Activated T-helper 17 cell treated with anti-CD3 and anti-CD28 coated beads, Interleukin-2, amount 50 U/mL, for 72 hours (primary cell): ENCODE measurements around the gene MRPL10. TPM values are rescaled to one million over a fixed set of nuclear protein-coding genes. Genes with fewer than 3 reads are reported as not detected.
A peak's percentile ranks its signal among the peaks of the same experiment; 100 is the strongest.

Experiments
- ATAC-seq: fragments of 150-1000 bp; cut with Tn5 transposase; replicated peaks from 2 replicates; pipeline ENCODE4 v1.10.0; 2021; ENCODE audit warnings: mild to moderate bottlenecking, moderate library complexity
- H3K27ac Mint-ChIP-seq: one replicate; pipeline ENCODE4 v1.8.0; 2022; ENCODE audit warnings: mixed read lengths
- H3K27me3 Mint-ChIP-seq: one replicate; pipeline ENCODE4 v1.8.0; 2022; ENCODE audit warnings: mixed read lengths
- H3K36me3 Mint-ChIP-seq: one replicate; pipeline ENCODE4 v1.8.0; 2022; ENCODE audit warnings: low read depth, mild to moderate bottlenecking, mixed read lengths
- H3K4me1 Mint-ChIP-seq: one replicate; pipeline ENCODE4 v1.8.0; 2022; ENCODE audit warnings: mixed read lengths
- H3K4me3 Mint-ChIP-seq: one replicate; pipeline ENCODE4 v1.8.0; 2022; ENCODE audit warnings: mild to moderate bottlenecking, mixed read lengths
- H3K9me3 Mint-ChIP-seq: one replicate; pipeline ENCODE4 v1.8.0; 2022; ENCODE audit warnings: mixed read lengths
- total RNA-seq, 2 donors: library from RNA; stranded (reverse); gene quantifications; one replicate each; pipeline ENCODE4 v1.2.3, GENCODE V29; 2022

MRPL10 gene
- total RNA-seq, 2 donors from 2014 or later = 58.0 to 58.8 TPM

DNA sequence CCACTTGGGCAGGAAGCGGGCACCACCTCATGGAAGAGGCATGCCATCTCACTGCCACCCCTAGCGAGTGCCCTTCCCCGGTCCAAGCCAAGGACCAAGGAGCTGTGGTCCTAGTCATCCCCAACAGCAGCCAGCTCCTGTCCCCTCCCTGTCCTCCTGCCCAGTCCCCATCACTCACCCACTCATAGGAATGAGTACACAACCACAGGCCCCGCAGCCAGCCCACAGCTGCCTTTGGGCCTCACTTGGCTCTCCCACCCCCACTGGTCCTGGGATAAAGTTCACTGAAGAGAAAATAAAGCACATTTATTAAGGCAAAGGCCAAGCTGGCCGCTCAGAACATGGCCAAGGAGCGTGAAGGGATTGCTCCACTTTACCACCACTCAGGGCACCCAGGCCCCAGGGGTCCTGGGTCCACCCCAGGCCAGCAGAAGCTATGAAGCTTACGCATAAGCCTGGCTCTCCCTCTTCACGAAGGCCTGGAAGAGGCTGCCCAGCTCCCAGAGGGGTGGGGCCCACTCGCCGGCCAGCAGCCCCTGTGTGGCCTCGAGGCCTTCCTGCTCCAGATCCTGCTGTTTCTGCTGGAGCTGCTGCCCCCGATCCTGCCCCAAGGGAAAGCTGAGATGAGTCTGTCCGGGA, 6.2 kb upstream of the MRPL10 start:
- Mint-ChIP-seq H3K36me3 (peaks cover 7% of the 10 kb centered on the region), H3K27me3 (no peaks in the 10 kb centered on the region), H3K27ac (no peak overlapping the region), H3K9me3 (no peaks in the 10 kb centered on the region), H3K4me3 (no peak overlapping the region), H3K4me1 (peaks cover 28% of the 10 kb centered on the region)
- ATAC-seq = no peak

DNA sequence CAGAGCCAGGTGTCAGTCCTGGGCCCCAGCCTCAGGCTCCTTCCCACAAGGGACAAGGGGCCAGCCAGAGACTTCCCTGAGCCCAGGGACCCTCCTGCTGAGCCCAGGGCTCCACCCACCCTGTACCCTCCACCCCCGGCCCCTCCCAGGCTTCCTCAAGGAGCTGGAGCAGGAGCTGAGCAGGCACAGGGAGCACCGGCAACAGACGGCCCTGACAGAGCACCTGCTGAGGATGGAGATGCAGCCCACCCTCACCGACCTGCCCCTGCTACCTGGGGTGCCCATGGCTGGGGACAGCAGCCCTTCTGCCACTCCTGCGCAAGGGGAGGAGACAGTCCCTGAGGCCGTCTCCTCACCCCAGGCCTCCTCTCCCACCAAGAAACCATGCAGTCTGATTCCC, 5.3 kb upstream of the MRPL10 start:
- H3K4me1 Mint-ChIP-seq = peaks cover 31% of the 10 kb centered on the region
- H3K36me3 Mint-ChIP-seq = peaks cover 9% of the 10 kb centered on the region
- no peaks in the 10 kb centered on the region for H3K9me3 Mint-ChIP-seq
- H3K4me3 Mint-ChIP-seq = no peak overlapping the region
- ATAC-seq = no peak
- no peak overlapping the region for H3K27ac Mint-ChIP-seq
- no peaks in the 10 kb centered on the region for H3K27me3 Mint-ChIP-seq

DNA sequence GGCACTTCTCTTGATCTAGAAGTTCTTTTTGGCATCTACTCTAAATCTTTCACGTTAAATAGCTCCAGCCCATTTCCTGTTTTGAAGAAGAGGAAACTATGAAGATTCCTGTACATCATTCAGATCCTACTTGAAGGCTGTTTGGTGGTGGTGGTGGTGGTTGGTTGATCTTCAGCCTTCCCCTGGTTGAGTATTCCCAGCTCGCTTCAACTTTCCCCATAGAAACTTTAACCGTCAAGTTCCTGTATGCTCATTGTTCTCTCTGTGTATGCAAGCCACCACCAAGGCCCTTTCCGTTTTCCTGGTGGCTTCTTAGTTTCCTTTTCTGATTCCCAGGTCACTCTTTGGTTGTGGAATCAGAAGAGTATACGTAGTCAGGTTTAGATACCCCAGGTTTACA, 3.4 kb upstream of the MRPL10 start:
- no peaks in the 10 kb centered on the region for H3K9me3 Mint-ChIP-seq
- H3K4me3 Mint-ChIP-seq = no peak overlapping the region
- peaks cover 38% of the 10 kb centered on the region for H3K4me1 Mint-ChIP-seq
- no peak for ATAC-seq
- no peaks in the 10 kb centered on the region for H3K27me3 Mint-ChIP-seq
- H3K27ac Mint-ChIP-seq = peak overlapping the region; percentile 65
- H3K36me3 Mint-ChIP-seq = peaks cover 24% of the 10 kb centered on the region

DNA sequence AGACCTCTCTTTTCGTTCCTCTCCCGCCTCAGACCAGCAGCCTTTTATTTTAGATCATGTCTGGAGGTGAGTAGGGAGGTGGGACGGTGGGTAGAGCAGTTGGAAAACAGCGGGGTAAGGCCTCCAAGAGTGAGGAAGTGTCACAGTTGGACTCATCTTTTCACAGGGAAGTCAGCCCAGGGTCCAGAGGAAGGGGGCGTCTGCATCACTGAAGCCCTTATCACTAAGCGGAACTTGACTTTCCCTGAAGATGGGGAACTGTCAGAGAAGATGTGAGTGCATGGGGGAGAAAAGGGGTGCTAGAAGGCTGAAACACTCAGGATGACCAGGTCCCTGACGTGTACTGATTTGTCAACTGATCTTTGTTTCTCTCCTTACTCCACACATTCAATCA, 590 bp upstream of the MRPL10 start:
- no peaks in the 10 kb centered on the region for H3K27me3 Mint-ChIP-seq
- H3K36me3 Mint-ChIP-seq = peaks cover 41% of the 10 kb centered on the region
- peak overlapping the region; percentile 96 for H3K27ac Mint-ChIP-seq
- ATAC-seq = no peak
- H3K4me1 Mint-ChIP-seq = peaks cover 38% of the 10 kb centered on the region
- no peaks in the 10 kb centered on the region for H3K9me3 Mint-ChIP-seq
- H3K4me3 Mint-ChIP-seq = peak overlapping the region; percentile 98

DNA sequence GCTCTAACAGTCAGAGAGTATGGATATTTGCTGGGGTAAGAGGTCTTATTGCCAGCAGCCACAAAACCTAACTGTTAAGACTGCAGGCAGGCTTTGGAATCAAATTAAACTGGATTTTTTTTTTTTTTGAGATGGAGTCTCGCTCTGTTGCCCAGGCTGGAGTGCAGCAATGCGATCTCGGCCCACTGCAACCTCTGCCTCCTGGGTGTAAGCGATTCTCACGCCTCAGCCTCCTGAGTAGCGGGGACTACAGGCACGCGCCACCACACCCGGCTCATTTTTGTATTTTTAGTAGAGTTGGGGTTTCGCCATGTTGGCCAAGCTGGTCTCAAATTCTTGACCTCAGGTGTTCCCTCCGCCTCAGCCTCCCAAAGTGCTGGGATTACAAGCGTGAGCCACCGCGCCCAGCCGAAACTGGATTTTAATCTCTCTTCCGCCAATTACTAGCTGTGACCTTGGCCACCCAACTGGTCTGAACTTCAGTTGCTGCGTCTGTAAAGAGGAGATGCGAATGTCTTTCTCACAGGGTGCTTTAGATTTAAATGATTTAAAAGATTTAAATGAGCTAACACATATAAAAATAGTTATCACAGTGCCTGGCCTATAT, 842 bp downstream of the MRPL10 start:
- Mint-ChIP-seq H3K9me3 (no peaks in the 10 kb centered on the region), H3K36me3 (peaks cover 56% of the 10 kb centered on the region), H3K4me3 (peak overlapping the region; percentile 98), H3K27me3 (no peaks in the 10 kb centered on the region), H3K4me1 (peaks cover 34% of the 10 kb centered on the region), H3K27ac (peak overlapping the region; percentile 96)
- ATAC-seq = no peak

DNA sequence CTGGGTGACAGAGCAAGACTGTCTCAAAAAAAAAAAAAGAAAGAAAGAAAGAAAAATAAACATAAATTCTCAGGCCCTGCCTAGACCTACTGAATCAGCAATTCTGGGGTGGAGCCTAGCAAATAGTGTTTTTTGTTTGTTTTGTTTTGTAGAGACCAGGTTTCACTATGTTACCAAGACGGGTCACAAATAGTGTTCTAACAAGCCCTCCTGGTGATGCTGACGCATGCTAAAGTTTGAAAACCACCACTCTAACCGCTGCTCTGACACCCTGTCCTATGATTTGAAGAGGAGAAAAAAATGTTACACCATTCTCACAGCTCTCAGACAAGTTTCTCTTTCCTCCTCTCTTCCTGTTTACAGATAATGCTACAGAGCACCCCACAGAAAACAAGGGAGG, 1.5 kb downstream of the MRPL10 start:
- Mint-ChIP-seq H3K36me3 (peaks cover 62% of the 10 kb centered on the region), H3K4me3 (peak overlapping the region; percentile 98), H3K9me3 (no peaks in the 10 kb centered on the region), H3K27ac (peak overlapping the region; percentile 96), H3K4me1 (peaks cover 30% of the 10 kb centered on the region), H3K27me3 (no peaks in the 10 kb centered on the region)
- ATAC-seq = peak; percentile 63

DNA sequence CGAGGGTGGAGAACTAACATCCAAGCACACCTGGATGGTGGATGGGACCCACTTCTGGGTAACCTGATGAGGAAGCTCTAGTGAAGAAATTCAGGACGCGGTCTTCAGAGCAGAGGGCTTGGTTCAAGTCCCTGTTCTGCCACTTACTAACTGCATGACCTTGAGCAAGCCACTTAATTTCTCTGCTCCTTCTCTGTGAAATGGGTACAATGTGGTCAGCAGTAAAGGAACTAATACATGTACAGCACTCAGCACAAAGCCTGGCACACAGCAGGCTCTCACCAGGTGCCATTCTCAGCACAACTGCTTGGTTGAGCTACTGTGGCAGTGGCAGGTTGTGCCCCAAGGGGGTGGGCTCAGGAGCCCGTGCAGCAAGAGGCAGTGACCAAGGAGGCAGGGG, 7.8 kb downstream of the MRPL10 start:
- peaks cover 15% of the 10 kb centered on the region for H3K4me1 Mint-ChIP-seq
- no peak for ATAC-seq
- H3K4me3 Mint-ChIP-seq = no peak overlapping the region
- H3K27me3 Mint-ChIP-seq = no peaks in the 10 kb centered on the region
- H3K36me3 Mint-ChIP-seq = peaks cover 55% of the 10 kb centered on the region
- no peak overlapping the region for H3K27ac Mint-ChIP-seq
- no peaks in the 10 kb centered on the region for H3K9me3 Mint-ChIP-seq

DNA sequence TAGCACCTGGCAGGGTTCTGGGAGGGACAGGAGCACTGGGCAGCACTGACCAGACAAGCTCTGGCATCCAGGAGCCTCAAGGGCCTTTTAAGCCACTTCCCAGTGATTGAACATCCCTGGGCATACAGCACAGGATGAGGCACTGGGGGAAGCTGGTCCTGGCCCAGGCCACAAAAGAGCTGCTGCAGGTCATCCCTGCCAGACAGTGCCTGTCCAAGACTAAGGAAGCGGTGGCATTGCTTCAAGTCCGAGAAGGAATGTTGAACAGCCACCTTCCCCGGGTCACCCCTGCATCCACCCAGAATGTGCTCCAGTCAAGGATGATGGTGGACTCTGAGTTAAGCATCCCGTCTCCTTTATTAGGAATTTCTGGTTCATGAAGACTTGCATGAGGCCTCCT, 8.6 kb downstream of the MRPL10 start:
- ATAC-seq = no peak
- peaks cover 50% of the 10 kb centered on the region for H3K36me3 Mint-ChIP-seq

DNA sequence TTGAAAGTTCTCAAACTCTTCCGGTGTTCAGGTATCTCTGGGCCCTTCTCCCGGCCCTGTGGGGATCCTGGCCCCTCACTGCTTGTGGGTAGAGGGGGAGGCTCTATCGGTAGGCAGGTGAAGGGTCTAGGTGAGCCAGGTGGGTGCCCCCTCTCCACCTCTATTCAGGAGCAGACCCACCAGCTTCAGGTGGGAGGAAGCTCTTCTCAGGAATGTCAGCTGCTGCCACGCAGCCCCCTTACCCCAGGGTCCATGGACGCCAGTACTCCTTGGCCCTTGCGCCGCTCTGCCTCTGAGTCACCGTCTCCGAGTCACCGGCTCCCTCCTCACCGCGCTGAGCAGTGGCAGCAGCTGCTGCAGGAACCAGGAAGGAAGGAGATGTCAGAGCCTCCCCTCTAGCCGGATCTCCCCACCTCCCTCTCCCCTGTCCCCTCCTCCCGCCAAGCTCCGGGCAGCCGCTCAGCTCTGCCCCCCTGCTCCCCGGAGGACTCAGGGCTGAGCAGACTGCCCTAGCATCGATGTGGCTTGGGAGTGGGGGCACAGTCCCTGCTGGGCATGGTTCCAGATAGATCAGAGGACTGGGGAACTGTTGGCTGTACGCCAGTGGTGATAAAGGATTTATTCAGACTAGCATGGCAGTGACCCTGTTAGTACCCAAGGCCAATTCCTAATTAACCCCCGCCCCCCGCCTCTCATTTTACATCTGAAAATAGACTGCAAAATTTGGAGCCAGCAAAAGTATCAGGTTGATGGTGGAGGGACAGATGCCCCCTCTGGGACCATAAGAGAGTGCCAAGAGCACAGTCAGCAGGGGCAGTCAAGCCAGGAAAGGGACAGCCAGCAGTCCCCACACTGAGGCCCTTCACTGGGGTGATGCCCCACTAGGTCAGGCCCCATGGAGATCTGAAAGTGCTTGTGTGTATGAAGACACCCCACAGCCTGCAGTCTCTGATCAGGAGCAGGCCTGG, 9.6 kb downstream of the MRPL10 start, which contains the start of gene OSBPL7:
OSBPL7 (minus strand) TSS at position 371 of the 968 bp plus-strand sequence. CDS start 1,516 bp downstream, outside the sequence.
- Mint-ChIP-seq H3K4me3 (peak within 1 kb of the TSS; percentile 93), H3K27ac (peak within 1 kb of the TSS; percentile 90)
- ATAC-seq = peak; percentile 99

More for the DNA sequence above, 8.6 kb downstream of the MRPL10 start:
- no peaks in the 10 kb centered on the region for H3K27me3 Mint-ChIP-seq
- no peaks in the 10 kb centered on the region for H3K9me3 Mint-ChIP-seq
- H3K4me1 Mint-ChIP-seq = peaks cover 15% of the 10 kb centered on the region
- H3K4me3 Mint-ChIP-seq = peak overlapping the region; percentile 93
- peak overlapping the region; percentile 90 for H3K27ac Mint-ChIP-seq

DNA sequence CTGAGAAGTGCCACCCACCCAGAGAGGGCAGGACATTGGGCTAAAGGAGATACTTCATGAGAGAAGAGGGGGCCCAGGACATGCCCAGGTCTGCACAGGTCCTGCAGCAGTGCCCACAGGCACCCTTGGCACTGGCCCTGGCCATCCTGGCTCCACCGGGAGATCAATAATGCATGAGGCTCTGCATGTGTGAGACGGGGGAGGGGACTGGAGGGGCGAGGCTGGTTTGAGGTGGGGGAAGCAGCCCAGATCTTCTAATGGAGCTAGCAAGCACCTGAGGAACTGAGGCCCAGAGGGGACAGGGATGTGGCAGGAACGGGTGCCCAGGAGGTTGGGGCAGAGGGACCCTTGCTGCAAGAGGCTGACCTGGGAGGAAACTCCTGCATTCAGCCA, 10.3 kb downstream of the MRPL10 start:
- Mint-ChIP-seq H3K9me3 (no peaks in the 10 kb centered on the region), H3K27me3 (no peaks in the 10 kb centered on the region), H3K27ac (peak overlapping the region; percentile 90), H3K4me1 (peaks cover 15% of the 10 kb centered on the region), H3K4me3 (peak overlapping the region; percentile 93), H3K36me3 (peaks cover 47% of the 10 kb centered on the region)
- ATAC-seq = peak; percentile 0

More for the DNA sequence above, 9.6 kb downstream of the MRPL10 start, which contains the start of gene OSBPL7:
- no peaks in the 10 kb centered on the region for H3K9me3 Mint-ChIP-seq
- peaks cover 47% of the 10 kb centered on the region for H3K36me3 Mint-ChIP-seq
- H3K4me1 Mint-ChIP-seq = peaks cover 15% of the 10 kb centered on the region
- H3K27me3 Mint-ChIP-seq = no peaks in the 10 kb centered on the region

DNA sequence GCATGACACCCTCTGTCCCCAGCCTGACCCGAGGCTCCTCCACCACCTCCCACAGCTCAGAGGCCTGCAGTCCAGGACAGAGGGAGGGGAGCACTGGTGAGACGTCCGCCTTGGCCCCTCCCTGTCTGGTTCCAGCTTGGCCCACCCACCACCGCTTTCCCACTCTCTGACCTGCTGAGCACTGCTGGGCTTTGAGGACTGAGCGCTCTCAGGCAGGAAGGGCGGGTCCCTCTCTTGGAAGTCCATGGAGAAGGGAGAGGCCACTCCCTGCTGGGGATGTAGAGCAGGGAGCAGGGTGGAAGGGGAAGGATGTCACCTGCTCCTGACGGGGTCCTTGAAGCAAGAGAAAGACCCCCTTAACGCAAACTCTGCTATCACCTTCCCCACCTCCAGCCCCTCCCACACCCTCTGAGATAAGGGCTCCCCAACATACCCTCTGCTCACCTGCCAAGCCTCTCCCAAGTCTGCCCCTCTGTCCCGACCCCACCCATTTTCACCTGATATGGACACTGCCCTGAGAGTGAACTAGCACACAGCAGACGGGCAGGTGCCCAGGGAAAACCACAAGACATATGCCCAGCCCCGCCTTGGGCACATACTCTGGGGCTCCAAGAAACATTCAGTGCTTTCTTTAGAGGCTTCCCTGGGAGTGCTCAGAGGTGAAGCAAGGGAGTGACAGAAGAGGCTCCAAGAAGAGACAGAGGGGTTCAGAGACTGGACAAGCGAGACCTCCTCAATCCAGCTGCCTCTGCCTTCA, 11.1 kb downstream of the MRPL10 start:
- no peaks in the 10 kb centered on the region for H3K9me3 Mint-ChIP-seq
- H3K27me3 Mint-ChIP-seq = no peaks in the 10 kb centered on the region
- H3K27ac Mint-ChIP-seq = peak overlapping the region; percentile 90
- peaks cover 47% of the 10 kb centered on the region for H3K36me3 Mint-ChIP-seq
- H3K4me1 Mint-ChIP-seq = peaks cover 15% of the 10 kb centered on the region
- ATAC-seq = no peak
- H3K4me3 Mint-ChIP-seq = peak overlapping the region; percentile 93

DNA sequence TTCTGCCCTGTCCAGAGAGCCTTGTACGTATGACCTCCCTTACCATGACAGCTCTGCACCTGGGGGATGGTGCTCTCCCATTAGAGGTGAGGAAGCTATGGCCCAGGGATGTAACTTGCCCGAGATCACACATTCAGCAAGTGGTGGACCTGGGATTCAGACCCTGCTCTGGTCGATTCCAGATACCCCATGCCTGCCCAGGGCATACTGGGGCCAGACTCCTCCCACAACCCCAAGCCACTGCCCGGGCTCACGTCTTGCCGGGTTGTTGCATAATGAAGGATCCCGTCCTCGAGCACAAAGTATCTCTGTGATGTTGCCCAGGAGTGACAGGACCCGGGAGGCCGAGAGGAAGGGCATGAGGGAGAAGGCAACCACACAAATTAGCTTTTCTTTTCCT, 11.9 kb downstream of the MRPL10 start:
- Mint-ChIP-seq H3K4me1 (peaks cover 15% of the 10 kb centered on the region), H3K27ac (no peak overlapping the region), H3K36me3 (peaks cover 47% of the 10 kb centered on the region), H3K4me3 (no peak overlapping the region), H3K27me3 (no peaks in the 10 kb centered on the region), H3K9me3 (no peaks in the 10 kb centered on the region)
- ATAC-seq = no peak

DNA sequence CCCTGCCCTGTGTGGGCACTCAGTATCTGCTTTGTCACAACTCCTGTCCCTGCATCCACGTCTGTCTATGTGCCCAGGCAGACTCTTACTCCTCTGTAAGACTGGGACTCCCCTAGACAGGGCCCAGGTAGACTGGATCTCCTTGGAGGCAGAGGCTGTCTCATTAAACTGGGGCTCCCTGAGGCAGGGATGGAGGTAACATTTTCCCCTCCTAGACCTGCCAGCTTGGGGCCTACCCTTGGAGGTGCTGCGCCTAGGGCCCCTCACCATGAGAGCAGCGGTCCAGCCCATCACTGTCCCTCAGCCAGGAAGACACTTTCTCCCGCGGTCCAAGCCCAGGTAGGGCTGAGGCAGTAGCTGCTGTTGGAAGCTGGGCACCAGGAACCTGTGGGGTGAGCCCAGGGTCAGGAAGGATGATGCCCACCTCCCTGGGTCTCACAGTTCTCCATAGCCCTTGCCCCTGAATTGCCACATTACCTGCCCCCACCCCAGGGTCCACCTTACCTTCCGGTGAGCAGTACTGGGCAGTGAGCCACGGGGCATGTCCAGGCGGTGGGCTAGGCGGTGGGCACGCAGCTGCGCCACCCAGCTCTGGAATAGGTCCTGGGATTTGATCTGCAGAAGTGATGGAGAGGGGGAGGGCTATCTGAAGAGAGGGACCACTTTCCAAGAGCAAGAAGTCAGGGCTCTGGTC, 13.2 kb downstream of the MRPL10 start:
- Mint-ChIP-seq H3K36me3 (peaks cover 37% of the 10 kb centered on the region), H3K4me3 (no peak overlapping the region), H3K9me3 (no peaks in the 10 kb centered on the region), H3K27ac (peak overlapping the region; percentile 45), H3K27me3 (no peaks in the 10 kb centered on the region), H3K4me1 (peaks cover 15% of the 10 kb centered on the region)
- no peak for ATAC-seq
